Testis (tissue), 2 donors: ENCODE data around the gene AFG1L.

ENCODE experiments used
- CTCF ChIP-seq, 3 experiments: fragments of 450-650 bp in 2 of 3; fragments of 200-600 bp in 1 of 3; sonication (generic) in 1 of 3; IDR thresholded peaks; one replicate each; pipeline ENCODE4 v1.5.1; 2016 to 2019; ENCODE audit warnings: antibody characterized with exemption in 3 of 3, mild to moderate bottlenecking in 2 of 3, moderate library complexity in 1 of 3
- POLR2A ChIP-seq: fragments of 450-650 bp; IDR thresholded peaks from one replicate; pipeline ENCODE4 v1.6.1; 2017; ENCODE audit warnings: antibody characterized with exemption, mild to moderate bottlenecking, moderate library complexity

- no peak for TF ChIP-seq CTCF (IDR thresholded peaks at IDR 0.05)
- no peak for TF ChIP-seq POLR2A
Observed at GRCh38 chr6:108463784-108464183, 168.9 kb downstream of the AFG1L start.
